Measurements from ENCODE around the gene FCGR3A.
"Not testable (repeated sequence)": the region's sequence is repeated elsewhere in the genome, so short reads cannot be mapped to it uniquely, and the experiment has no call there.

FCGR3A gene

DNA sequence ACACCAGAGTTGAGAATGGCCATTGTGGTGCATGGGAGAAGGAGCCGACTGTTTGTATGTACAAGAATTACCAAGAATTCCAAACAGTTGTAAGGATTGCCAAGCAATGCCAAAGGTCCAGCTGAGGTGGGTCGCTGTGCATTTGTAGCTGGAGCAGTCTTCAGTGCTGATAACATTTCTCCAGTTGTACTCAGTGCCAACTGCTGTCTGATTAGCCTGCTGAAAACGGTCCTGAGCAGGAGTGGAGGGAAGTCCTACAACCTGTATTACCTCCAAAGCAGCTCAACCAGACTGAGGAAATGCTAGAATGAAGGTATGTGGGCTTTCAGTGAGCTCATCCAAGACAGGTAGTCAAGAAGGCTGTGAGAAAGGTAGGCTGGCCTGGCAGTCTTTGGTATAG is 6.5 kb upstream of the FCGR3A start:
- not testable (repeated sequence) for DNase-seq (ENCODE audit: low read depth)

GRCh38 chr1:161554815-161555417 is 5.3 kb upstream of the FCGR3A start:
- not testable (repeated sequence) for DNase-seq (ENCODE audit: low read depth)

GRCh38 chr1:161554340-161554739 is 4.7 kb upstream of the FCGR3A start:
- DNase-seq (ENCODE audit: low read depth), result not testable (repeated sequence)

DNA sequence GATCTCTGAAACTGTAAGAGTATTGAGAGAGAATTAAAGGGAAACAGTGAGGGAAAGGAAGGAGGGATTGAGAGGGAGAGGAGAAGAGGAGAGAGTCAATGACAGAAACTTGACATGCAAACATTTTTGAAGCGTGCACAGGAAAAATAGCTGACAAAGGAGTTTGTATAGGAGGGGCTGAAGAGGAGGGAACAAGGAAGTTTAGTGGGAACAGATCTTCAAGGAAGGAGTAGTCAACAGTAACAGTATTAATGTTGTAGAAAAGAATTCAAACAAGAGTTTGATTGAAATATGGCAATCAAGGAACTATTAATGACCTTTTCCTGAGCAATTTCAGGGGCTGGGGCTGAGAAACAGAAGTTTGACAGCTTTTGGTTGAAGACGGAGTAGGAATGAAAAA is 4.0 kb upstream of the FCGR3A start:
- DNase-seq (ENCODE audit: low read depth), result not testable (repeated sequence)

GRCh38 chr1:161550942-161551341 is 1.3 kb upstream of the FCGR3A start:
- DNase-seq (ENCODE audit: low read depth), result not testable (repeated sequence)

- not testable (repeated sequence) for DNase-seq (ENCODE audit: low read depth)
These were observed 740 bp downstream of the FCGR3A start for GRCh38 chr1:161548749-161549406.

DNA sequence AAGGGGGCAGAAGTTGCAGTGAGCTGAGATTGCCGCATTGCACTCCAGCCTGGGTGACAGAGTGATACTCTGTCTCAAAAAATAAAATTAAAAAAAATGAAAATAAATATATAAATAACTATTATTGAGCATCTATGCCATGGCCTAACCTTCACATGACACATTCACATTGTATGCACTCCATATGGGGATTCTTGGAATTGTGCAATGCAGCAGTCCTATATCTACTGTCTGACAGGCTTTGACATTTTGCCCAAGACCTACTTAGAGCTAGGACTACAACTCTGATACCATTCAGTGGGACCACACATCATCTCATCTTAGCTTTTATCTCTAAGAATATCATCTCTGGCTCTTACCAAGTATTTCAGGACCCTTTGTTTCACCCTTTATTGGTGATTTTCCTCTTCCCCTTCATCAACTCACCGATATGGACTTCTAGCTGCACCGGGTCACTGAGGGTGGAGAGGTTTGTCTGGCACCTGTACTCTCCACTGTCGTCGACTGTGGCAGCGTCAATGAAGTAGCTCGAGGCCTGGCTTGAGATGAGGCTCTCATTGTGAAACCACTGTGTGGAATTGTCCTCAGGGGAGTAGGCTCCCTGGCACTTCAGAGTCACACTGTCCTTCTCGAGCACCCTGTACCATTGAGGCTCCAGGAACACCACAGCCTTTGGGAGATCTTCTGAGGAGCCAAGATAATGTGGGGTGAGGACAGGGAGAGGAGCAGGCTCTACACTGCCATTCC is 1.4 kb downstream of the FCGR3A start:
- DNase-seq (ENCODE audit: low read depth), result not testable (repeated sequence)

- DNase-seq (ENCODE audit: low read depth), result not testable (repeated sequence)
These were observed 4.5 kb downstream of the FCGR3A start for GRCh38 chr1:161545005-161545731.

DNA sequence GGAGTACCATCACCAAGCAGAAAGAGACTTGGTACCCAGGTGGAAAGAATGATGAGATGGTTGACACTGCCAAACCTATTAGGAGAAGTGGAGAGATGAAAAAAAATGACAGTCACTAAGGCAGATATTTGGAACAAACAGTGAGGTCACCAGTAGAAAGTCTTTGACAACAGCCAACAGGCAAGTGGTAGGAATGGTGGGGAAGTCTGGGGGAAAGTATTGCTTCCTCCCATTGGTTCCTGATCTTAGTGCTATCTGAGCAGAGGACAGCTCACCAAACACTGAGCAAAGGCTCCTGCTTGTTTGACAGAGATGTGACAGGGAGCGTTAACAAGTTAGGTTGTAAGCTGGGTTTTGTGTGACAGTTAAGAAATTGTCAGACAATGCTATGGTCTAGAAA is 6.5 kb downstream of the FCGR3A start:
- not testable (repeated sequence) for DNase-seq (ENCODE audit: low read depth)

DNA sequence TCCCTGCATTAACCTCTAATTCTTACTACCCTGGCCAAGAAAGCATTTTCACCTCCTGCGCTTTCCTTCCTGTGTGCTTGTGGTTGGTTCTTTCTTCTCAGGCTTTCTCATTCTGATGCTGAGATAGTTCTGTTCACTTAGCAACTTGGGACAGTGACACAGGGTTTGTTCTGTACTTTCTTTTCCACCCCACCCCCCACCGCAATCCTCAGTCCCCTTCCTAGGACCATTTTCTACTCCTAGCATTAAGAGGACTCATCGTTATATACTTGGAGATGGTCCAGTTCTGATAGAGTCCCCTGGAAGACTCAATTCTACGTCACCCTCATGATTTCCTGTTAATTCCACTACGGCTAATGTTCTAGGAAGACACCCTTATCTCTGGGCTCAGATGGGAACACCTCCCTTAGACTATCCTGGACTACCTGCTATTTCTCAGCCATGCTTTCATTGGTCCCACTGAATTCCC is 7.5 kb downstream of the FCGR3A start:
- not testable (repeated sequence) for DNase-seq (ENCODE audit: low read depth)

GRCh38 chr1:161540570-161540960 is 9.1 kb downstream of the FCGR3A start:
- DNase-seq (ENCODE audit: low read depth), result not testable (repeated sequence)

- DNase-seq (ENCODE audit: low read depth), result peak; percentile 95
These were observed 9.7 kb downstream of the FCGR3A start for GRCh38 chr1:161539731-161540569.

GRCh38 chr1:161538925-161539479 is 10.6 kb downstream of the FCGR3A start:
- DNase-seq (ENCODE audit: low read depth), result not testable (repeated sequence)

- not testable (repeated sequence) for DNase-seq (ENCODE audit: low read depth)
These were observed 12.4 kb downstream of the FCGR3A start for GRCh38 chr1:161537068-161537669.

DNA sequence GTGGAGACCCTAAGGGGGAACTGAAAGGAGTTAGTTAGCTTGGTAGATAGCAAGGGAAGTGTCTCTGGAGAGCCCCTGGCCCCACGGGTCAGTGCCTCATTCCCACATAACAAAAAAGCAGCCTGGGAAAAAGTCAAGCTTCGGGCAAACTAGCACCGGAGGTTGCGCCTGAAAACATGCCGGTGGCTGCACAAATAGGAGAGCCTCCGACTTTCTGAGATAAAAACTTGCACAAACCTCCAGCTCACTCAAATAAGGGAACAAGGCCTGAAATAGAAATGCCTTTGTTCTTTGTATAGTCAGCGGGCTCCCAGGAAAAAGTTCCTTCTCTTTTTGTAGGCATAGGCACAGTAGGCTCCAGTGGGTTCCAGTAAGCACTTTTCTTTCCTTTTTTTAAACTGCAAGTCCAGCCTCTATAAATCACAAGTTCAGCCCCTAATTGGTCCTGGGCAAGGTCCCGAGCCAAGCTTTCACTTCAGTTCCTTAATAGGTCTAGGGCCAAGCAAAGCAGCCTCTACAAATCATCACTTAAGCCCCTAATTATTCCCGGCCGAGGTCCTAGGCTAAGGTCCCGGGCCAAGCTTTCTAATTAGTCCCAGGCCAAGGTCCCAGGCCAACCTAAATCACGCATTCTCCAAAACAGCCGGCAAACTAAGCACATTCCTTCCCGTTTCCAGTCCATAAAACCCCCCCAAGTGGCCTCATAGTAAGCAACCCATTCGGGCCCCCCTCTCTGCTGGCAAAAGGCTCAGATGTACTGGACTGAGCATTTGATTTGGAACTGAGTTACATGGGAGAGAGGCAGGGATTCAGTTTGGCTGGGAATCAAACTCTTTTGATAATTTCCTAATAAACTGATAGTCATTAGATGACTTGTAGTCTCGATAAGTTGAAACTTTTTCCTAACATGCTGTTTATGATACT is 16.7 kb downstream of the FCGR3A start:
- not testable (repeated sequence) for DNase-seq (ENCODE audit: low read depth)

DNA sequence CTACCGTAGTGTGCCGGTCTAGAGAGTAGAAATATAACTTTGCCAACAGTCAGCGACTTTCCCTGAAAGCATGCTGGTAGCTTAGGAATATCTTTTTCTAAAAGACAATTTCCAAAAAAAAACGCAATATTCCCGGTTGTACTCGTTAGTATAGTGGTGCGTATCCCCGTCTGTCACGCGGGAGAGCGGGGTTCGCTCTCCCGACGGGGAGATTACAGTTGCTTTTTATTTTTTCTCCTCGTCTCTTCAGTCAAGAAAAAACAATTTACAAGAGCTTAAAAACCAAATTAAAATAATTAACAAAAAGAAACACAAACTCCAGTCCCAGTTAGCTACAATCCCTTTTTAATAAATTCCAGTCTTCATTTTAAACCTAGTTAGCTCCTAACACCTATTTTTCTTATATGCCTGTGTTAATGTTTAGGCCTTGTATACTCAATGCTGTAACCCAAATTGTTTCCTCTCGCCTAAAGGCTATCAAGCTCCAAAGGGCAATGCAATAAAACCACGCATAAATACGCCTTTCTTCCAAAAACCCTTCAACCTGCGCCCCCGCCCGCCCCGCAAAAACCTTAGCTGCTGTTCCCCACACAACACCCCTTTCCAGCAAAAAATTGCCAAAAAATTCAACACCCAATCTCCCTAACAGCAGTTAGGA is 17.5 kb downstream of the FCGR3A start:
- no peak for DNase-seq (ENCODE audit: low read depth)

- DNase-seq (ENCODE audit: low read depth), result peak; percentile 91
These were observed 18.7 kb downstream of the FCGR3A start for GRCh38 chr1:161530671-161531641.

DNA sequence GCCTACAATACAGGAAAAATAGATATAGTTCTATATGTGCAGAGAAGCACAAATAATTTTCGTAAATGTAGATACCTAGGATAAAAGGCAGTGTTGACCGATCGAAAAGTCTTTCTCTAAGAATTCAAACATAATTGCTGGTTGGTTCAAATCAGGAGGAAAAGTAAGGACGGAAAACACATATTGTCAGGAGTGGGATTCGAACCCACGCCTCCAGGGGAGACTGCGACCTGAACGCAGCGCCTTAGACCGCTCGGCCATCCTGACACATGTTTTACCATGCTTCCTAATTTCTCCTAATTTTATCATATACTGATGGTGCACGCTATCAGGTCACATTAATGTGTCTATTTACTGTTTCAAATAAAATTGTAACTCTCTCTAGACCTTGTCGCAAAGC is 19.5 kb downstream of the FCGR3A start:
- DNase-seq (ENCODE audit: low read depth), result peak; percentile 63
